Spleen (tissue), 11 donors: ENCODE measurements around the gene CNNM1. TPM values are rescaled to one million over a fixed set of nuclear protein-coding genes. Genes with fewer than 3 reads are reported as not detected.

Experiments
- DNase-seq: peaks from one replicate; pipeline ENCODE4 v3.0.0-alpha.2; 2020
- H3K27ac ChIP-seq, 8 donors: fragments of 200-600 bp; sonication (generic) in 7 of 8; 1 replicate in 4 of 8; 2 replicates in 4 of 8; pipeline versions ENCODE4 v1.5.0 to v1.8.0; 2016 to 2021; ENCODE audit warnings: inconsistent platforms in 4 of 8, mild to moderate bottlenecking in 4 of 8, moderate library complexity in 1 of 8
- H3K27me3 ChIP-seq, 7 donors: fragments of 200-600 bp; sonication (generic) in 6 of 7; replicated peaks in 1 of 7; 1 replicate in 4 of 7; 2 replicates in 3 of 7; pipeline versions ENCODE4 v1.5.0 to v1.8.0; 2016 to 2021; ENCODE audit warnings: inconsistent platforms in 3 of 7, mild to moderate bottlenecking in 1 of 7
- H3K36me3 ChIP-seq, 6 donors: fragments of 200-600 bp; sonication (generic) in 5 of 6; 1 replicate in 4 of 6; 2 replicates in 2 of 6; pipeline versions ENCODE4 v1.5.0 to v1.8.0; 2016 to 2021; ENCODE audit warnings: inconsistent platforms in 2 of 6
- H3K4me1 ChIP-seq, 6 donors: fragments of 200-600 bp; sonication (generic) in 5 of 6; 1 replicate in 3 of 6; 2 replicates in 3 of 6; pipeline versions ENCODE4 v1.5.0 to v1.8.0; 2016 to 2021; ENCODE audit warnings: inconsistent platforms in 3 of 6
- H3K4me3 ChIP-seq, 8 donors: fragments of 200-600 bp; sonication (generic) in 7 of 8; 1 replicate in 4 of 8; 2 replicates in 4 of 8; pipeline versions ENCODE4 v1.5.0 to v1.8.0; 2016 to 2021; ENCODE audit warnings: inconsistent platforms in 4 of 8, mild to moderate bottlenecking in 4 of 8, moderate library complexity in 2 of 8
- H3K9me3 ChIP-seq, 8 donors: fragments of 200-600 bp; sonication (generic) in 7 of 8; 1 replicate in 4 of 8; 2 replicates in 4 of 8; pipeline versions ENCODE4 v1.5.0 to v1.8.0; 2016 to 2021; ENCODE audit warnings: inconsistent platforms in 4 of 8
- POLR2A ChIP-seq, 3 donors: fragments of 450-650 bp; IDR thresholded peaks; one replicate each; pipeline ENCODE4 v1.5.1; 2017; ENCODE audit warnings: antibody characterized with exemption in 3 of 3, mild to moderate bottlenecking in 1 of 3
- POLR2AphosphoS5 ChIP-seq, 3 donors: sonication (generic); formaldehyde crosslinking; IDR thresholded peaks; one replicate each; pipeline ENCODE4 v1.5.1; 2017; ENCODE audit warnings: antibody characterized with exemption in 3 of 3
- WGBS, 5 donors: extraction: QIAGEN DNeasy Blood & Tissue Kit in 3 of 5; methylation state at CpG; one replicate each; pipeline versions ENCODE4 v1.1.5 to v1.1.7; 2013 to 2018; 5-methylcytosine and 5-hydroxymethylcytosine counted together
- intact Hi-C: fragments of 100-400 bp; cut with DNase I; formaldehyde crosslinking; loops from one replicate; pipeline ENCODE4 v1.15.0; 2023; ENCODE audit warnings: low total_unique reads
- polyA plus RNA-seq, 3 donors: library from polyadenylated mRNA; stranded (reverse); fragments of 200-250 nt; gene quantifications; one replicate each; pipeline ENCODE4 v1.2.1, GENCODE V29; 2013
- total RNA-seq, 7 donors: library from RNA; depleted of rRNA in 3 of 7; stranded (reverse); fragments of >200 nt in 3 of 7; fragmentation: NEBNext Ultra II Directional in 4 of 7; extraction: Animal tissue kit (Norgen Biotek cat#: 25700) in 4 of 7; gene quantifications; one replicate each; pipeline versions ENCODE4 v1.1.0 to v1.2.1, GENCODE V29; 2016 to 2021
- TF ChIP-seq, protein P1 (sequence below), 11 experiments: fragments of 200-600 bp in 7 of 11; fragments of 450-650 bp in 4 of 11; sonication (generic) in 4 of 11; IDR thresholded peaks in 8 of 11; conservative IDR thresholded peaks in 3 of 11; 1 replicate in 7 of 11; 2 replicates in 4 of 11; pipeline versions ENCODE4 v1.4.0 to v1.8.0; 2016 to 2021; ENCODE audit warnings: antibody characterized with exemption in 11 of 11, inconsistent platforms in 4 of 11, mild to moderate bottlenecking in 1 of 11
- donor health status: healthy with polysubstance abuse.
- donor health status: DM: no; HTN: no; CAD: no; lungs with moderate emphysema.
- donor health status: DM: no; HTN: no; CAD: no.
- donor health status: Bipolar disorder and iron deficiency.
- donor health status: healthy.
- donor health status: DM: no; HTN: no; CAD: no.
- donor health status: DM: yes; HTN: yes; CAD: no.

Gene CNNM1
- total and polyA plus RNA-seq, 10 donors: 0.05 to 0.43 (median 0.16) TPM; not detected in 1

DNA sequence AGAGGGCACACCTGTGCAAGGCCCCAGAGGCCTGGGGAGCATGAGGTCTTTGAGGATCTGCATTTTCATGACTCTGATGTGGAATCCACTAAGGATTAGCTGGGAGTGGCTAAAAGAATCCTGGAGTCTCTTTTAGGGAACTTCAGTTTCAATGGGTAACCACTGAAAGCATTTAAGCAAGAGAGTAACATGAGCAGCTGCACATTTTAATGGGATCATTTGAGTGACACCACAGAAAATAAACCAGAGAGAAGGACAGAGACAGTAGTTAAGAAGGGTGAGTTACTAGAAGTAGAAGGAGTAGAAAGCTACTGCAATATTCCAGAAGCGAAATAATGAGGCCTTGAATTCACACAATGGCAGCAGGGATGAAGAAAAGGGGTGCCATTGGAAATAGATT, 96.0 kb downstream of the CNNM1 start:
- no peak overlapping the region for H3K4me3 ChIP-seq
- intact Hi-C loops: no loop called here
- no peaks in the 10 kb centered on the region for H3K27me3 ChIP-seq
- 91 to 100% (median 97%) methylated on average over 1 of the region's 1 CpG for WGBS, 5 donors
- H3K9me3 ChIP-seq: no peaks in the 10 kb centered on the region
- peaks cover 6 to 32% (median 15%) of the 10 kb centered on the region in 6 donors for H3K4me1 ChIP-seq
- peaks cover 0 to 37% (median 6%) of the 10 kb centered on the region in 6 donors for H3K36me3 ChIP-seq
- DNase-seq: no peak
- H3K27ac ChIP-seq: no peak overlapping the region
- TF ChIP-seq POLR2AphosphoS5 (IDR thresholded peaks at IDR 0.05) (no peak), POLR2A (IDR thresholded peaks at IDR 0.05) (no peak)
- TF ChIP-seq, protein P1, sequence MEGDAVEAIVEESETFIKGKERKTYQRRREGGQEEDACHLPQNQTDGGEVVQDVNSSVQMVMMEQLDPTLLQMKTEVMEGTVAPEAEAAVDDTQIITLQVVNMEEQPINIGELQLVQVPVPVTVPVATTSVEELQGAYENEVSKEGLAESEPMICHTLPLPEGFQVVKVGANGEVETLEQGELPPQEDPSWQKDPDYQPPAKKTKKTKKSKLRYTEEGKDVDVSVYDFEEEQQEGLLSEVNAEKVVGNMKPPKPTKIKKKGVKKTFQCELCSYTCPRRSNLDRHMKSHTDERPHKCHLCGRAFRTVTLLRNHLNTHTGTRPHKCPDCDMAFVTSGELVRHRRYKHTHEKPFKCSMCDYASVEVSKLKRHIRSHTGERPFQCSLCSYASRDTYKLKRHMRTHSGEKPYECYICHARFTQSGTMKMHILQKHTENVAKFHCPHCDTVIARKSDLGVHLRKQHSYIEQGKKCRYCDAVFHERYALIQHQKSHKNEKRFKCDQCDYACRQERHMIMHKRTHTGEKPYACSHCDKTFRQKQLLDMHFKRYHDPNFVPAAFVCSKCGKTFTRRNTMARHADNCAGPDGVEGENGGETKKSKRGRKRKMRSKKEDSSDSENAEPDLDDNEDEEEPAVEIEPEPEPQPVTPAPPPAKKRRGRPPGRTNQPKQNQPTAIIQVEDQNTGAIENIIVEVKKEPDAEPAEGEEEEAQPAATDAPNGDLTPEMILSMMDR (IDR thresholded peaks at IDR 0.05 in 8 of 11, conservative IDR thresholded peaks at IDR 0.05 in 3 of 11): no peak

- no peaks in the 10 kb centered on the region for H3K9me3 ChIP-seq
- WGBS, 5 donors: 72 to 88% (median 82%) methylated on average over 3 of the region's 3 CpGs
- no peak for DNase-seq
- no peak overlapping the region for H3K4me3 ChIP-seq
- TF ChIP-seq POLR2AphosphoS5 (IDR thresholded peaks at IDR 0.05) (no peak), POLR2A (IDR thresholded peaks at IDR 0.05) (no peak)
- TF ChIP-seq, protein P1 (IDR thresholded peaks at IDR 0.05 in 8 of 11, conservative IDR thresholded peaks at IDR 0.05 in 3 of 11): no peak
- intact Hi-C loops: no loop called here
- no peak overlapping the region for H3K27ac ChIP-seq
- peaks cover 6 to 41% (median 23%) of the 10 kb centered on the region in 6 donors for H3K4me1 ChIP-seq
- H3K27me3 ChIP-seq: no peaks in the 10 kb centered on the region
- H3K36me3 ChIP-seq: peaks cover 0 to 30% (median 6%) of the 10 kb centered on the region in 6 donors
These were observed 97.5 kb downstream of the CNNM1 start for GRCh38 chr10:99426689-99427088.

DNA sequence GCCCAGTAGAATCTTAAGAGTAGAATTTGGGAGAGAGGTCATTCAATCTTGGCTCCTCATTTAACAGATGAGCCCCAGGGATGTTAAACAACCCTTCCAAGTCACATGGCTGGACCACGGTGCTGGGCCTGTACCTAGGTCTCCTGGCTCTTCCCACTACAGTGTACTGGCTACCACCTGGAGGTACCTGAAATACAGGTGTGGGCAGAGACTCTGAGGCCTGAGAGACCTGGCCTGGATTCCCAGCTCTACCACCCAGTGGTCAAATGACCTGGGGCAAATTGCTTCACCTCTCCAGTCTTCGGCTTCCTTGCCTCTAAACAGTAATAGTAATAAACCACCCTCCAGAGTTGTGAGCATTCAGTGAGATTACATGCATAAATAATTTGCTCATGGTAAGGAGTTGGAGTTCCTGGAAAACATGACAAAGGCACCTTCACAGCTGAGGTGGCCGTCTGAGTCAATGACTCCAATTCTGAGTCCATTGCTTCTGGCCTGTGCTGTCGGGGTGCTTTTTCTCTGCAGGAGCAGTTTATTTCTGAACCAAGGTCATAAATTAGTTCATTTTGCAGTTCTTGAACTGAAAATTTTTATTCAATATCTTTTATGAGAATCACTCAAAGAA, 98.5 kb downstream of the CNNM1 start:
- intact Hi-C loops: no loop called here
- TF ChIP-seq POLR2AphosphoS5 (IDR thresholded peaks at IDR 0.05): no peak
- no peak for TF ChIP-seq POLR2A (IDR thresholded peaks at IDR 0.05)
- TF ChIP-seq, protein P1 (IDR thresholded peaks at IDR 0.05 in 8 of 11, conservative IDR thresholded peaks at IDR 0.05 in 3 of 11): no peak
- Histone ChIP-seq H3K9me3 (no peaks in the 10 kb centered on the region), H3K27me3 (no peaks in the 10 kb centered on the region), H3K27ac (no peak overlapping the region), H3K4me1 (peaks cover 10 to 51% (median 30%) of the 10 kb centered on the region in 6 donors), H3K4me3 (no peak overlapping the region), H3K36me3 (peaks cover 0 to 30% (median 6%) of the 10 kb centered on the region in 6 donors)
- DNase-seq: no peak
- WGBS, 5 donors: 79 to 91% (median 85%) methylated on average over 4 of the region's 4 CpGs

GRCh38 chr10:99429517-99430095, 100.5 kb downstream of the CNNM1 start:
- Histone ChIP-seq H3K9me3 (no peaks in the 10 kb centered on the region), H3K36me3 (peaks cover 0 to 27% (median 6%) of the 10 kb centered on the region in 6 donors), H3K27ac (peak overlapping the region in 5 of 8 donors; percentile 92 to 94 (median 93)), H3K27me3 (no peaks in the 10 kb centered on the region), H3K4me3 (peak overlapping the region; percentile 69 to 92 (median 82)), H3K4me1 (peaks cover 10 to 70% (median 33%) of the 10 kb centered on the region in 6 donors)
- no peak for DNase-seq
- TF ChIP-seq POLR2A (IDR thresholded peaks at IDR 0.05): no peak
- intact Hi-C loops: loop anchor here (10.0 kb wide), 1 partner anchor 105 kb away; the partner anchor contains the start of gene NKX2-3
- WGBS, 5 donors: 29 to 41% (median 34%) methylated on average over 6 of the region's 6 CpGs
